Gastroesophageal sphincter (tissue), 4 donors: ENCODE measurements around the gene SCARB1. TPM values are rescaled to one million over a fixed set of nuclear protein-coding genes. Genes with fewer than 3 reads are reported as not detected.

Source experiments
- ATAC-seq: fragments of 150-250 bp; one replicate; pipeline ENCODE4 v1.9.1; 2016; ENCODE audit warnings: mild to moderate bottlenecking, moderate library complexity
- H3K27ac ChIP-seq, 4 donors: fragments of 200-600 bp; sonication (generic) in 3 of 4; 1 replicate in 3 of 4; 2 replicates in 1 of 4; pipeline ENCODE4 v1.5.1; 2016 to 2019
- H3K27me3 ChIP-seq: fragments of 200-600 bp; sonication (generic); one replicate; pipeline ENCODE4 v1.5.1; 2019
- H3K36me3 ChIP-seq, 2 donors: fragments of 200-600 bp; sonication (generic); one replicate each; pipeline ENCODE4 v1.5.1; 2019; ENCODE audit warnings: control low read depth in 1 of 2
- H3K4me1 ChIP-seq, 3 donors: fragments of 200-600 bp; sonication (generic); 1 replicate in 2 of 3; 2 replicates in 1 of 3; pipeline ENCODE4 v1.5.1; 2016 to 2019; ENCODE audit warnings: control low read depth in 2 of 3
- H3K4me3 ChIP-seq, 2 donors: fragments of 200-600 bp; sonication (generic); one replicate each; pipeline ENCODE4 v1.5.1; 2019; ENCODE audit warnings: mild to moderate bottlenecking in 1 of 2, moderate library complexity in 1 of 2
- H3K9me3 ChIP-seq, 3 donors: fragments of 200-600 bp; sonication (generic); one replicate each; pipeline ENCODE4 v1.5.1; 2017 to 2019; ENCODE audit warnings: control low read depth in 2 of 3
- EP300 ChIP-seq: sonication (generic); formaldehyde crosslinking; IDR thresholded peaks from one replicate; pipeline ENCODE4 v1.6.1; 2017; ENCODE audit warnings: antibody characterized with exemption, mild to moderate bottlenecking
- POLR2A ChIP-seq, 2 donors: fragments of 450-650 bp; IDR thresholded peaks; one replicate each; pipeline ENCODE4 v1.6.1; 2017; ENCODE audit warnings: antibody characterized with exemption in 2 of 2, mild to moderate bottlenecking in 2 of 2, moderate library complexity in 1 of 2
- POLR2AphosphoS5 ChIP-seq: sonication (generic); formaldehyde crosslinking; IDR thresholded peaks from one replicate; pipeline ENCODE4 v1.6.1; 2017; ENCODE audit warnings: antibody characterized with exemption
- WGBS, 2 donors: methylation state at CpG; one replicate each; pipeline ENCODE4 v1.1.5; 2018; ENCODE audit warnings: low coverage in 1 of 2; 5-methylcytosine and 5-hydroxymethylcytosine counted together
- total RNA-seq, 4 donors: library from RNA; depleted of rRNA; stranded (reverse); fragments of >200 nt; gene quantifications; one replicate each; pipeline ENCODE4 v1.1.0, GENCODE V29; 2016
- TF ChIP-seq, protein P1 (sequence below), 4 experiments: fragments of 200-600 bp in 2 of 4; fragments of 450-650 bp in 2 of 4; sonication (generic) in 1 of 4; IDR thresholded peaks; one replicate each; pipeline ENCODE4 v1.5.1; 2017 to 2019; ENCODE audit warnings: antibody characterized with exemption in 4 of 4, mild to moderate bottlenecking in 2 of 4, moderate library complexity in 2 of 4

The SCARB1 gene
- total RNA-seq, 4 donors from 2014 or later = 6.8 to 13.9 (median 11.5) TPM

DNA sequence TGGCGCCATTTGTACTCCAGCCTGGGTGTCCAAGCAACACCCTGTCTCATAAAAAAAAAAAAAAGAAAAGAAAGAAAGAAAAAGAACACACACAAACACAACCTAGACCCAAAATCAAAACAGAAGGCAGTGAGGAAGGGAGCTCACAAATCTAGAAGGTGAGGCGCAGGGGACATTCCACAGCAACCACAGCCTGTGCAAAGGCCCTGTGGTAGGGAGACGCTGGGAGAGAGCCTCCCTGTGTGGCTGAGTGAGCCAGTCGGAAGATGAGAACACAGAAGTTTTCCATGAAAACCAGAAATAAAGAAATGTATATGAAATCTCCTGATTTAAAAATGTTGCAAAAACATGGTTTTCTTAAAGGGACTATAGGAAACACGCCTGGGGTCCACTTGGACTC, 44.6 kb downstream of the SCARB1 start:
- H3K36me3 ChIP-seq = peaks cover 0 to 21% of the 10 kb centered on the region in 2 donors
- 90 to 96% methylated on average over 3 to 5 of the region's 5 CpGs for WGBS, 2 donors
- H3K9me3 ChIP-seq = no peaks in the 10 kb centered on the region
- TF ChIP-seq POLR2AphosphoS5 (no peak), EP300 (no peak), POLR2A (IDR thresholded peaks at IDR 0.05) (no peak)
- TF ChIP-seq, protein P1, sequence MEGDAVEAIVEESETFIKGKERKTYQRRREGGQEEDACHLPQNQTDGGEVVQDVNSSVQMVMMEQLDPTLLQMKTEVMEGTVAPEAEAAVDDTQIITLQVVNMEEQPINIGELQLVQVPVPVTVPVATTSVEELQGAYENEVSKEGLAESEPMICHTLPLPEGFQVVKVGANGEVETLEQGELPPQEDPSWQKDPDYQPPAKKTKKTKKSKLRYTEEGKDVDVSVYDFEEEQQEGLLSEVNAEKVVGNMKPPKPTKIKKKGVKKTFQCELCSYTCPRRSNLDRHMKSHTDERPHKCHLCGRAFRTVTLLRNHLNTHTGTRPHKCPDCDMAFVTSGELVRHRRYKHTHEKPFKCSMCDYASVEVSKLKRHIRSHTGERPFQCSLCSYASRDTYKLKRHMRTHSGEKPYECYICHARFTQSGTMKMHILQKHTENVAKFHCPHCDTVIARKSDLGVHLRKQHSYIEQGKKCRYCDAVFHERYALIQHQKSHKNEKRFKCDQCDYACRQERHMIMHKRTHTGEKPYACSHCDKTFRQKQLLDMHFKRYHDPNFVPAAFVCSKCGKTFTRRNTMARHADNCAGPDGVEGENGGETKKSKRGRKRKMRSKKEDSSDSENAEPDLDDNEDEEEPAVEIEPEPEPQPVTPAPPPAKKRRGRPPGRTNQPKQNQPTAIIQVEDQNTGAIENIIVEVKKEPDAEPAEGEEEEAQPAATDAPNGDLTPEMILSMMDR (IDR thresholded peaks at IDR 0.05) = no peak
- no peak overlapping the region for H3K4me3 ChIP-seq
- H3K27ac ChIP-seq = no peak overlapping the region
- no peak for ATAC-seq
- H3K27me3 ChIP-seq = no peaks in the 10 kb centered on the region
- H3K4me1 ChIP-seq = no peaks in the 10 kb centered on the region

DNA sequence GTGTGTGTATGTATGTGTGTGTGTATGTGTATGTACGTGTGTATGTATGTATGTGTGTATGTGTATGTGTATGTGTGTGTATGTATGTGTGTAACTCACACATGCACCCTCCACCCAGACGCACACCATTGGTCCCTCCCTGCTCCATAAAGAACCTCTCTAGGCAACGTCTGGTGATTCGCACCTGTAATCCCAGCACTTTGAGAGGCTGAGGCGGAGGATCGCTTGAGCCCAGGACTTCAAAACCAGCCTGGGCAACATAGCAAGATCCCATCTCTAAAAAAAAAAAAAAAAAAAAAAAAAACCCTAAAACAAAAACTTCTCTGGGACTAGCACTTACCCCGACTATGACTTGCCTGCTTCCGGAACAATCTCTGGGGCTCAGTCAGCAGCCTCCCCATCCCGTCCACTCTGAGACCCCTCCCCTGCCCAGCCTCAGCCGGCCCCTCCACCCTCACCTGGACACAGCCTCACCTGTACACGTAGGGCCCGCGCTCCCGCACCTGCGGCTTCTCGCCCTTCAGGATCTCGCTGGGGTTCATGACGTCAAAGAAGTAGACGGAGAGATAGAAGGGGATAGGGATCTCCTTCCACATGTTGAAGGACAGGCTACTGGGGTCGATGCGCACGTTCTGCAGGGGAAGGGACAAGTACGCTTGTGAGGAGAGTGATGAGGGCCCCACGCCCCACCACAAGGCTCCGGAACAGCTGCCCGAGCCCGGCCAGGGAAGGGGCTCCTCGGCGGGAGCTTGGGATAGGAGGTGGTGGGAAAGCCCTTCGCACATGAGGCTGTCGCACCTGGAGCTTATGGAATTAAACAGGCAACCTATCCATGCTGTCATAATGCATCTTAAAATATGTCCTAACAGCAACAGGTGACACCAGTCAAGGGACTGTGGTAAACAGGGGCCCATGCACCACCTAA, 46.3 kb downstream of the SCARB1 start:
- Histone ChIP-seq H3K4me3 (no peak overlapping the region), H3K9me3 (no peaks in the 10 kb centered on the region), H3K36me3 (peaks cover 0 to 29% of the 10 kb centered on the region in 2 donors), H3K27me3 (no peaks in the 10 kb centered on the region), H3K27ac (no peak overlapping the region), H3K4me1 (no peaks in the 10 kb centered on the region)
- TF ChIP-seq POLR2A (IDR thresholded peaks at IDR 0.05) (no peak), EP300 (no peak), POLR2AphosphoS5 (no peak)
- TF ChIP-seq, protein P1 (IDR thresholded peaks at IDR 0.05) = no peak
- ATAC-seq = no peak
- WGBS, 2 donors = 91 to 100% methylated on average over 1 to 8 of the region's 31 CpGs

DNA sequence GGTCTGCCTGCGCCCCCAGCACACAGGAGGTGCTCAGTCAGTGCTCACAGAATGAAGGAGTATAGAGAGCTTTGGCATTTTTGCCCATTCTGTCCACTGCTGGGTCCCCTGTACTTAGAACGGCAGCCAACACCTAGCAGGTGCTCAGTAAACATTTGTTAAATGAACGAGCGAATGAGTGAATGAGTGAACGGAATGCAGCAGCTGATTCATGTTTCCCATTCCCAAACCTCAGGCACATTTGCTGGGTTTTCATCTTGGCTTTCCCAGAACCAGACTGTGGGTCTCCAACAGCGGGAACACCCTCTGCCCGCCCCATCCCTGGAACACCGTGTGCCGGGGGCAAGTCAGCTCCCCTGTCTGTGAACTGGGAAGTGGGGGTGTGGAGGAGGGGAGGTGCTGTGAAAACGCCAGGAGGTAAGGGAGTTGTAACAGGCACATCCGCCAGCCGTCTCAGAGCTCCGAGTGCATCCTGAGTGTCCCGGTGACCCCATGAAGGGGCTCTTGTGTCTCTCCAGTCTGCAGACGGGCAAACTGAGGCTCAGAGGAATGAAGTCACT, 47.3 kb downstream of the SCARB1 start:
- TF ChIP-seq POLR2A (IDR thresholded peaks at IDR 0.05) = no peak
- TF ChIP-seq EP300 = no peak
- no peak for TF ChIP-seq POLR2AphosphoS5
- no peak overlapping the region for H3K27ac ChIP-seq
- H3K36me3 ChIP-seq = peaks cover 0 to 39% of the 10 kb centered on the region in 2 donors
- H3K9me3 ChIP-seq = no peaks in the 10 kb centered on the region
- H3K27me3 ChIP-seq = no peaks in the 10 kb centered on the region
- ATAC-seq = no peak
- WGBS, 2 donors = 95% methylated on average over 8 of the region's 15 CpGs; no CpG with 5 or more reads in 1 of the 2 donors
- no peaks in the 10 kb centered on the region for H3K4me1 ChIP-seq
- H3K4me3 ChIP-seq = no peak overlapping the region

DNA sequence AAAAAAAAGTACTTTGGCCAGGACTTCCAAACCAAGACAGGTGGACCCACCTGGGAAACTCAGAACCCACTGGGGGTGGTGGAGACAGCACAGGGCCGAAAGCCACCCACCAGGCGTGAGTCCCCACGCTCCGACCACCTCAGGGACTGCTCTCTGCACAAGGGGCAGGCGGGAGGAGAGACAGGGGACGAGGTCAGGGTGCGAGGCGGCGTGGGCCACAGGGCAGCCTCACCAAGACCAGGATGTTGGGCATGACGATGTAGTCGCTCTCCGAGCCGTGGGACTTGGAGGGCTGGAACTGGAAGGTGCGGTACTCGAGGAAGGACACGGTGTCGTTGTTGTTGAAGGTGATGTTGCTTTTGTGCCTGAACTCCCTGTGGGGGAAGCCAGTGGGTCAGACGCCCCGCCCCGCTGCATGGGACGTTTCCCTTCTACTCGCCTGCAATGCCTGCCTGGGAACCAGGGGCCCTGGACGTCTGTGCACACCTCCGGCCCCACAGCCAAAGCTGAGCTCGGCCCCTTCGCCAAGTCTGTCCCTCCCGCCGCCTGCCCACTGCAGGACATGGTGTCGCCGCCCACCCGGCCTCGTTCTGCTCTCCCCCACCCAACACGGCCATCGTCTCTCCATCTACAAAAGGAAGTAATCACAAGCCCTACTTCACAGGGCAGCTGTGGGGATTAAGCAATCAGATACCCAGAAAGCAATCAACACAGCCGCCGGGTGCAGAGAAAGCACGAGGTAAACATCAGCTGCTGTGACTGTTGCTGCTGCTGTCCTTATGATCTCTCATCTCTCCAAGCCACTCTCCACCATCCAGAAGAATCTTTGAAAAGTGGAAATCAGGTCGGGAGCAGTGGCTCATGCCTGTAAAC, 48.7 kb downstream of the SCARB1 start:
- no peak for ATAC-seq
- H3K27ac ChIP-seq = no peak overlapping the region
- no peaks in the 10 kb centered on the region for H3K27me3 ChIP-seq
- WGBS, 2 donors = 100% methylated on average over 5 of the region's 38 CpGs; no CpG with 5 or more reads in 1 of the 2 donors
- no peaks in the 10 kb centered on the region for H3K9me3 ChIP-seq
- H3K4me3 ChIP-seq = no peak overlapping the region
- H3K36me3 ChIP-seq = peaks cover 0 to 45% of the 10 kb centered on the region in 2 donors
- no peak for TF ChIP-seq POLR2A (IDR thresholded peaks at IDR 0.05)
- no peak for TF ChIP-seq POLR2AphosphoS5
- TF ChIP-seq, protein P1 (IDR thresholded peaks at IDR 0.05) = no peak
- no peak for TF ChIP-seq EP300
- H3K4me1 ChIP-seq = no peaks in the 10 kb centered on the region

DNA sequence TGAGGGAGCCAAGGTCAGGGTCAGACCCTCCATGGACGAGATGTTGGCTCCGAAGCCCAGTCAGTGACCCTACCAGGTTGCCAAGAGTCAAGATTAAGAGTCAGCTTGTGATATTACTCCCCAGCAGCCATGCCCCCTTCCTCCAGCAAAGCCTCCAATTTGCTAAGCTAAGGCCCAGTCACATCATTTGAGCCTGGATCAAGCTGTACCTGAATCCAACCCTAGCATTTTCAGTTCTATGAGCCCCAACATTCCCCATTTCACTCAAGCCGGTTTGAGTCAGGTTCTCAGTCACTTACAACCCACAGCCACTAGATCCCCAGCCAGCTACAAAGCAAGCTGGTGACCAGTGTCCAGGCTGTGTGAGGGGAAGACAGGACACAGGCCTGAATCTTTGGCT, 49.9 kb downstream of the SCARB1 start:
- ATAC-seq = no peak
- no peaks in the 10 kb centered on the region for H3K4me1 ChIP-seq
- H3K36me3 ChIP-seq = peaks cover 0 to 50% of the 10 kb centered on the region in 2 donors
- no peak overlapping the region for H3K4me3 ChIP-seq
- 80% methylated on average over 1 of the region's 3 CpGs; no CpG with 5 or more reads in 1 of the 2 donors for WGBS, 2 donors
- H3K27ac ChIP-seq = no peak overlapping the region
- H3K27me3 ChIP-seq = no peaks in the 10 kb centered on the region
- TF ChIP-seq, protein P1 (IDR thresholded peaks at IDR 0.05) = no peak
- TF ChIP-seq EP300 (no peak), POLR2AphosphoS5 (no peak), POLR2A (IDR thresholded peaks at IDR 0.05) (no peak)
- no peaks in the 10 kb centered on the region for H3K9me3 ChIP-seq
